Mammary epithelial cell (primary cell): ENCODE data around the gene RNF144B.

ENCODE experiments used
- CTCF ChIP-seq, 2 donors: IDR thresholded peaks in 1 of 2; conservative IDR thresholded peaks in 1 of 2; 2 replicates each; pipeline ENCODE4 v1.5.1; 2011 to 2012; ENCODE audit warnings: inconsistent platforms in 2 of 2, low read length in 2 of 2, mild to moderate bottlenecking in 2 of 2, control low read depth in 1 of 2, low read depth in 1 of 2; ENCODE audit not compliant: insufficient read depth in 1 of 2; ENCODE audit errors: extremely low read depth in 1 of 2
- EZH2 ChIP-seq: IDR thresholded peaks from 2 replicates; pipeline ENCODE4 v1.6.1; 2012; ENCODE audit warnings: low read length, inconsistent platforms, borderline replicate concordance

DNA sequence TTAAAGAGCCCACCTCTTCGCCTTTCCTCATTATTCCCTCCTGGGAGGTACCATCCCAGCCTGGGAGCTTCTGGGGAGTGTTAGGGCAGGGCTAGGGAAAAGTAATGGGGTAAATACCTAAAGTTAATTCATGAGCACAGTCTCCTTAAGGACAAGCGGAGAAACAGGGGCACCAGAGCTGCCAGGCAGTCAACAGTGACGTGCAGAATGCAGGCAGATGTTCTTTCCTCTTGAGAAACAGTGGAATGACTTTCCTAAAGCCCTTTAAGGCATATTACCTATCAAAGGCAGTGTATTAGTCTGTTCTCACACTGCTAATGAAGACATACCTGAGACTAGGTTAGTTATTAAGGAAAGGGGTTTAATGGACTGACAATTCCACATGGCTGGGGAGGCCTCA, 76.3 kb downstream of the RNF144B start:
- TF ChIP-seq EZH2 (no peak), CTCF (conservative IDR thresholded peaks at IDR 0.05 in 1 of 2, IDR thresholded peaks at IDR 0.05 in 1 of 2; ENCODE audit: extremely low read depth in 1 of 2, insufficient read depth in 1 of 2, low read depth in 1 of 2, low read length in 2 of 2) (no peak)
